ENCODE measurements around the gene SOX21.
"Not testable (repeated sequence)": the region's sequence is repeated elsewhere in the genome, so short reads cannot be mapped to it uniquely, and the experiment has no call there.

The SOX21 gene

GRCh38 chr13:94712287-94712811 is at the start of gene SOX21:
TSS of gene SOX21 (minus strand) at chr13:94712545. CDS start at chr13:94712049, 496 bp downstream.
- Mint-ChIP-seq H3K27me3 (peaks cover 77% of the 10 kb centered on the region), H3K4me1 (ENCODE audit: low read depth) (peaks cover 26% of the 10 kb centered on the region), H3K9me3 (peaks cover 8% of the 10 kb centered on the region), H3K36me3 (ENCODE audit: low read depth) (no peaks in the 10 kb centered on the region), H3K27ac (peak within 1 kb of the TSS; percentile 73), H3K4me3 (peak within 1 kb of the TSS; percentile 66)
- peak; percentile 44 for DNase-seq

GRCh38 chr13:94761407-94761806 is 49.1 kb upstream of the SOX21 start:
- no peak overlapping the region for H3K27ac Mint-ChIP-seq
- no peaks in the 10 kb centered on the region for H3K4me1 Mint-ChIP-seq (ENCODE audit: low read depth)
- no peak for DNase-seq
- peaks cover 40% of the 10 kb centered on the region for H3K27me3 Mint-ChIP-seq
- H3K4me3 Mint-ChIP-seq = no peak overlapping the region
- H3K9me3 Mint-ChIP-seq = no peaks in the 10 kb centered on the region
- H3K36me3 Mint-ChIP-seq (ENCODE audit: low read depth) = no peaks in the 10 kb centered on the region

GRCh38 chr13:94759120-94759728 is 46.9 kb upstream of the SOX21 start:
- no peak overlapping the region for H3K27ac Mint-ChIP-seq
- H3K4me1 Mint-ChIP-seq (ENCODE audit: low read depth) = no peaks in the 10 kb centered on the region
- no peaks in the 10 kb centered on the region for H3K9me3 Mint-ChIP-seq
- H3K27me3 Mint-ChIP-seq = peaks cover 35% of the 10 kb centered on the region
- no peaks in the 10 kb centered on the region for H3K36me3 Mint-ChIP-seq (ENCODE audit: low read depth)
- no peak overlapping the region for H3K4me3 Mint-ChIP-seq
- no peak for DNase-seq

DNA sequence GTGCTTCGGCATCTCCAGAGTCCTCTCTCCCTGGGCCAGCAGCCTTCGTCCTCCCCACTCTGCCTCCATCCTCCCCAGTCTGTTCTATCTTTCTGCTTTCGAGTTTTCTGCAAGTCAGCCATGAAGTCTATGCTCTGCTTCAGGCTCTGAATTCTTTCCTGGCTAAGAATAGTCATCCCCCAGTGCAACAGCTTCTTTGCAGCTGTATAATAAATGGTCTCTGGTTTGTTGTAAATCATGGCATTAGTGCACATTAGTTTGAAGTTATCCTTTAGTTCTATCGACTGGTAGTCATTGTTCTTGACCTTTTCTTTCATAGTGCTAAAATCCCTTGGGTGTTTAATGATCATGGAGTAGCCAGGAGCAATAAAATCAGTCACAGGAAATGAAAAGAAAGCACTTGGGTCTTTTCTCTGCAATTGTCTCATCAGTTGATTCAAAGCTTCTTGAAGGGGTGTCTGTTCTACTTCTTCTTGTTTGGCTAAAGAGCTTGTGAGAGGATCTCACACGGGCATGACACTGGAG is 46.2 kb upstream of the SOX21 start:
- peaks cover 34% of the 10 kb centered on the region for H3K27me3 Mint-ChIP-seq

DNA sequence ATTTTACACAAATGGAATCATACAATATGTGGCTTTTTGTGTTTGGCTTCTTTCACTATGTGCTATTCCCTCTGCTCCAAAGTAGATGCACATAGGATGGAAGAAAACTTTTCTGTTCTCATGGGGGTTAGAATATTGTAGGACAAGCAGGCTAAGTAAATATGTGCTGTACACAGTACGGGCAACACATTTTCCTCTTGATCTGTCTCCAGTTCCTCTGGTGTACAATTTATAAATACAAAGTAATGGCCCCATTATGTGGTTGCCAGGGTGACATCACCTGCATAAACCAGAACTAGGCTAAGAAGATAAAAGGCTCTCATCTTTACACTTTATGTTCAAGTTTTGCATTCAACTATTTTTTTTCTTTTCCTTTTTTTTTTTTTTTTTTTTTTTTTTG is 41.0 kb upstream of the SOX21 start:
- Mint-ChIP-seq H3K9me3 (no peaks in the 10 kb centered on the region), H3K4me3 (no peak overlapping the region), H3K27me3 (peaks cover 26% of the 10 kb centered on the region), H3K4me1 (ENCODE audit: low read depth) (no peaks in the 10 kb centered on the region), H3K36me3 (ENCODE audit: low read depth) (no peaks in the 10 kb centered on the region), H3K27ac (no peak overlapping the region)
- DNase-seq = no peak

More for the DNA sequence above, 46.2 kb upstream of the SOX21 start:
- Mint-ChIP-seq H3K36me3 (ENCODE audit: low read depth) (no peaks in the 10 kb centered on the region), H3K4me1 (ENCODE audit: low read depth) (no peaks in the 10 kb centered on the region), H3K27ac (no peak overlapping the region), H3K9me3 (no peaks in the 10 kb centered on the region), H3K4me3 (no peak overlapping the region)
- no peak for DNase-seq

DNA sequence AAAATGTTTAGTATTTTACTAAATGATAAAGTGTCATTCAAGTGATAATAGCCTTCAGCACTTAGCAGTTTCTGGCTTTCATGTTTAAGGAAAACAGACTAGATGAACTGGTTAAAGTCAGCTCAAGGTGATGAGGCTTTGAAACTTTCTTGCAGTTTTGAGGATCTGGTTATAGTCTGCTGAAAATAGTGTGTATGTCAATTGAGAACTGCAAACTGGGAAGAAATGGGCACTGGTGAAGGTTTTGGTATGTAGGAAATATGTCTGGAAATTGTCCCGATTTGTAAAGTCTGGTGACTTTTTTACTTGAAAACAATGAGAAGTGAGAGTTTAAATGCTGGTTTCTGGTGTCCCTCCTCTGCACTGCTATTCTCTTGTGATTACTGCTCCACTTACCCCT is 36.8 kb upstream of the SOX21 start:
- Mint-ChIP-seq H3K36me3 (ENCODE audit: low read depth) (no peaks in the 10 kb centered on the region), H3K27me3 (peaks cover 29% of the 10 kb centered on the region), H3K4me1 (ENCODE audit: low read depth) (no peaks in the 10 kb centered on the region), H3K9me3 (no peaks in the 10 kb centered on the region), H3K4me3 (no peak overlapping the region), H3K27ac (no peak overlapping the region)
- DNase-seq = no peak

DNA sequence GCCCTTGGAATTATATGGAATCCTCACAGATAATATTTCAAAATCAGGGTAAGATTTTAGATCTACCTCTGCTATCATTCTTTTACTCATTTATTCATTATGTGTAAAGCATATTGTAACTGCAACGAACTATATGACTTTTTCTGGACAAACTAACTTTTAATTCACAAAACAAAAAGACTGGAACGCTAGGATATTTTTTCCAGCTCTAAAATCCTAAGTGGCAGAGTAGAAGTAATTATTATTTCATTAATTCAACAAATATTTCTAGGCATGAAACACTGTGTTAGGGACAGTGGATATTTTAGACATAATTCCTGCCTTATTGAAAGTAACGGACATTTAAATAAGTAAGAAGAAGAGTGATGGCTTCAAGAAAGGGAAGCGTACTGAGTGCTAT is 26.9 kb upstream of the SOX21 start:
- H3K27me3 Mint-ChIP-seq = peaks cover 29% of the 10 kb centered on the region
- H3K27ac Mint-ChIP-seq = no peak overlapping the region
- no peaks in the 10 kb centered on the region for H3K4me1 Mint-ChIP-seq (ENCODE audit: low read depth)
- no peaks in the 10 kb centered on the region for H3K36me3 Mint-ChIP-seq (ENCODE audit: low read depth)
- no peaks in the 10 kb centered on the region for H3K9me3 Mint-ChIP-seq
- no peak for DNase-seq
- H3K4me3 Mint-ChIP-seq = no peak overlapping the region

DNA sequence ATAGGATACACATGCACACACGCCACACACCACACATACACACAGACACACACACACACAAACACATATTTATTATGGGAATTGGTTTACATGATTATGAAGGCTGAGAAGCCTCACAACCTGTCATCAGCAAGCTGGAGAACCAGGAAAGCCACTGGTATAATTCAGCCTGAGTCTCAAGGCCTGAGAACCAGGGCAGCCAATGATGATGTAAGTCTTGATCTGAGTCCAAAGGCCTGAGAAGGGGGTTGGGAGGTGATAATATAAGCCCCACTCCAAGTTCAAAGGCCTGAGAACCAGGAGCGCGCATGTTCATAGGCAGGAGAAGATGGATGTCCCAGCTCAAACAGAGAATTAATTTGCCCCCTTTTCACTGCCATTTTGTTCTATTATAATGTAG is 18.7 kb upstream of the SOX21 start:
- Mint-ChIP-seq H3K36me3 (ENCODE audit: low read depth) (no peaks in the 10 kb centered on the region), H3K27ac (no peak overlapping the region), H3K27me3 (peaks cover 17% of the 10 kb centered on the region), H3K4me3 (no peak overlapping the region), H3K4me1 (ENCODE audit: low read depth) (no peaks in the 10 kb centered on the region), H3K9me3 (peaks cover 3% of the 10 kb centered on the region)
- DNase-seq = no peak

- H3K4me3 Mint-ChIP-seq; H3K4me1 Mint-ChIP-seq (ENCODE audit: low read depth): not testable (repeated sequence)
Measured at GRCh38 chr13:94729941-94730340, 17.6 kb upstream of the SOX21 start.

GRCh38 chr13:94726425-94726824 is 14.1 kb upstream of the SOX21 start:
- Mint-ChIP-seq H3K27me3 (peaks cover 39% of the 10 kb centered on the region), H3K36me3 (ENCODE audit: low read depth) (no peaks in the 10 kb centered on the region), H3K4me3 (no peak overlapping the region), H3K9me3 (peaks cover 7% of the 10 kb centered on the region), H3K27ac (no peak overlapping the region), H3K4me1 (ENCODE audit: low read depth) (no peaks in the 10 kb centered on the region)
- no peak for DNase-seq

More at GRCh38 chr13:94729941-94730340, 17.6 kb upstream of the SOX21 start:
- H3K36me3 Mint-ChIP-seq (ENCODE audit: low read depth); DNase-seq; H3K27ac Mint-ChIP-seq; H3K9me3 Mint-ChIP-seq: not testable (repeated sequence)
- peaks cover 20% of the 10 kb centered on the region for H3K27me3 Mint-ChIP-seq

- Mint-ChIP-seq H3K4me3 (no peak overlapping the region), H3K9me3 (peaks cover 6% of the 10 kb centered on the region), H3K27me3 (peaks cover 40% of the 10 kb centered on the region), H3K27ac (no peak overlapping the region), H3K4me1 (ENCODE audit: low read depth) (no peaks in the 10 kb centered on the region), H3K36me3 (ENCODE audit: low read depth) (no peaks in the 10 kb centered on the region)
- DNase-seq = no peak
Measured at GRCh38 chr13:94722609-94723345, 10.4 kb upstream of the SOX21 start.

GRCh38 chr13:94718697-94719096 is 6.4 kb upstream of the SOX21 start:
- not testable (repeated sequence) for H3K27ac Mint-ChIP-seq; H3K36me3 Mint-ChIP-seq (ENCODE audit: low read depth); H3K9me3 Mint-ChIP-seq; H3K4me1 Mint-ChIP-seq (ENCODE audit: low read depth); DNase-seq; H3K4me3 Mint-ChIP-seq
- H3K27me3 Mint-ChIP-seq = peaks cover 66% of the 10 kb centered on the region

GRCh38 chr13:94717916-94718315 is 5.6 kb upstream of the SOX21 start:
- Mint-ChIP-seq H3K27me3 (peaks cover 65% of the 10 kb centered on the region), H3K9me3 (peaks cover 2% of the 10 kb centered on the region), H3K4me3 (no peak overlapping the region), H3K36me3 (ENCODE audit: low read depth) (no peaks in the 10 kb centered on the region), H3K4me1 (ENCODE audit: low read depth) (peaks cover 2% of the 10 kb centered on the region), H3K27ac (no peak overlapping the region)
- DNase-seq = no peak

GRCh38 chr13:94716016-94716415 is 3.7 kb upstream of the SOX21 start:
- DNase-seq = no peak
- Mint-ChIP-seq H3K4me1 (ENCODE audit: low read depth) (peaks cover 8% of the 10 kb centered on the region), H3K27me3 (peaks cover 63% of the 10 kb centered on the region), H3K36me3 (ENCODE audit: low read depth) (no peaks in the 10 kb centered on the region), H3K4me3 (no peak overlapping the region), H3K27ac (no peak overlapping the region), H3K9me3 (peaks cover 2% of the 10 kb centered on the region)

DNA sequence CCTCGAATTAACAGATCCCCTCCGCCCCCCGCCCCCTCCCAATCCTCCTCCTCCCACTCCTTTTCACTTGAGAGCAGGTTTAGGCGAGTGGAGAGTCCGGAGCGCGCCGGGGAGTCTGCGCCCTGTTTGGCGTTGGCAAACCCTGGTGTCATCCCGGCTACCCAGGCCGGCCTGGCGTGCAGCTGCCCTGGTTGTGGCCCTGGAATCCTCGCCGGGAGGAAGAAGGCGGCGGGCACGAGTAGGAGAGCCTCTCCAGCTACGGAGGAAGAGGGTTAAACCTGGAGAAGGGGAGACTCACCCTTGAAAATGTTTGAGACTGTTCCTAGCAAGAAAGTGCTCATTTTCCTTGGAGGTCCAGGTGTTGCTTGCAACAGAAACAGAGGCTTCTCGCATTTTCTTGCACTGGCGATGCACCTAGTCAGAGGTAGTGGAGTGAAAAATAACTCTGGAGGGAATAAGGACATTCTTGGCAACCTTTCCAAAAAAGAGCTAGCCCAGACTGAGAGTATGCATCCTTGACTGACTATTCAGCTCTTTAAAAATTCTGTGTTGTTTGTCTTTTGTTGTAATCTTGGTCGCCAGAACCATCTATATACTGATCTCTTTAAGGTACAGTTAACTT is 1.3 kb upstream of the SOX21 start:
- H3K27me3 Mint-ChIP-seq = peaks cover 71% of the 10 kb centered on the region

More for the DNA sequence above, 1.3 kb upstream of the SOX21 start:
- peak; percentile 32 for DNase-seq
- Mint-ChIP-seq H3K36me3 (ENCODE audit: low read depth) (no peaks in the 10 kb centered on the region), H3K4me1 (ENCODE audit: low read depth) (peaks cover 18% of the 10 kb centered on the region), H3K4me3 (no peak overlapping the region), H3K9me3 (peaks cover 7% of the 10 kb centered on the region), H3K27ac (no peak overlapping the region)

Measured in activated T-cell treated with anti-CD3 and anti-CD28 coated beads, Interleukin-2, amount 50 U/mL, for 24 hours (primary cell).